Measurements from ENCODE around the gene ITPRID2. TPM values are rescaled to one million over a fixed set of nuclear protein-coding genes. Genes with fewer than 3 reads are reported as not detected.

ITPRID2 gene
- total and polyA plus RNA-seq, 2 of the 13 experiments (the other 11 are each of a cell fraction or from before 2014, with no cell fraction given) = 44.8 to 62.3 TPM

GRCh38 chr2:181844551-181845290, 46.8 kb upstream of the ITPRID2 start:
- Histone ChIP-seq H4K20me1 (ENCODE audit: insufficient read depth, low read length) (no peaks in the 10 kb centered on the region), H3K9me3 (ENCODE audit: low read length) (no peaks in the 10 kb centered on the region), H3K9ac (ENCODE audit: insufficient read depth, low read depth, low read length) (no peak overlapping the region), H3K27me3 (ENCODE audit: control insufficient read depth in 1 of 2, insufficient read depth in 2 of 2, low read length in 2 of 2) (no peaks in the 10 kb centered on the region), H3K4me3 (replicated peaks in 1 of 3; ENCODE audit: insufficient read depth in 1 of 3, low read depth in 2 of 3, low read length in 3 of 3) (no peak overlapping the region), H3K36me3 (replicated peaks in 1 of 2; ENCODE audit: control insufficient read depth in 1 of 2, insufficient read depth in 2 of 2, low read length in 2 of 2) (no peaks in the 10 kb centered on the region), H3K4me2 (ENCODE audit: low read depth, low read length) (no peak overlapping the region), H3K4me1 (ENCODE audit: insufficient read depth, low read length) (0 out of 2 replicates have a peak, but pooled peaks cover 5% of the 10 kb centered on the region), H3K79me2 (ENCODE audit: insufficient read depth, low read length) (no peaks in the 10 kb centered on the region), H2AFZ (ENCODE audit: low read length) (no peak overlapping the region), H3K27ac (ENCODE audit: extremely low read length, insufficient read depth, low read length) (no peak overlapping the region)
- ChIA-PET POLR2A (no interaction called here), CTCF (ENCODE audit: low intra/inter-chr PET ratio, low total read pairs) (no interaction called here)
- 44% methylated on average over 1 of the region's 1 CpG for WGBS (ENCODE audit: low lambda C conversion rate)
- intact Hi-C loops (cut with micrococcal nuclease; ENCODE audit: unreplicated experiment) (no loop called here), in situ Hi-C loops (cut with HindIII; ENCODE audit: extremely low pct_ligation_motif_present, low pct_unique_long_range_greater_than_20kb) (no loop called here)
- no peak for FAIRE-seq
- no peak for DNase-seq (ENCODE audit: low spot score)
- ATAC-seq = no peak
- no TSS peak for BruUV-seq (replicated peaks)
- no peak for TF ChIP-seq CHCHD3 (CRISPR knock-in tag; IDR thresholded peaks at IDR 0.05)
- no peak for TF ChIP-seq RBM22 (optimal IDR thresholded peaks at IDR 0.05; ENCODE audit: low read length)
- TF ChIP-seq ZNF331 (CRISPR knock-in tag; IDR thresholded peaks at IDR 0.05) = no peak
- no peak for TF ChIP-seq AFF4 (CRISPR knock-in tag; IDR thresholded peaks at IDR 0.05)
- no peak for TF ChIP-seq ZNF652 (CRISPR knock-in tag; IDR thresholded peaks at IDR 0.05; ENCODE audit: borderline replicate concordance, low read depth)
- TF ChIP-seq ZNF639 (CRISPR knock-in tag; conservative IDR thresholded peaks at IDR 0.05) = no peak
- TF ChIP-seq ISL2 (CRISPR knock-in tag; IDR thresholded peaks at IDR 0.05) = no peak
- TF ChIP-seq RARA (CRISPR knock-in tag; IDR thresholded peaks at IDR 0.05) = no peak
- no peak for TF ChIP-seq ZNF790 (CRISPR knock-in tag; IDR thresholded peaks at IDR 0.05; ENCODE audit: borderline replicate concordance)
- TF ChIP-seq ZNF33A (CRISPR knock-in tag; IDR thresholded peaks at IDR 0.05; ENCODE audit: borderline replicate concordance) = no peak
- TF ChIP-seq ZC3H4 (CRISPR knock-in tag; IDR thresholded peaks at IDR 0.05; ENCODE audit: borderline replicate concordance) = no peak
- TF ChIP-seq ZNF101 (CRISPR knock-in tag; IDR thresholded peaks at IDR 0.05; ENCODE audit: borderline replicate concordance, low read depth) = no peak
- TF ChIP-seq ZMAT3 (CRISPR knock-in tag; conservative IDR thresholded peaks at IDR 0.05) = no peak
- TF ChIP-seq, protein P1, sequence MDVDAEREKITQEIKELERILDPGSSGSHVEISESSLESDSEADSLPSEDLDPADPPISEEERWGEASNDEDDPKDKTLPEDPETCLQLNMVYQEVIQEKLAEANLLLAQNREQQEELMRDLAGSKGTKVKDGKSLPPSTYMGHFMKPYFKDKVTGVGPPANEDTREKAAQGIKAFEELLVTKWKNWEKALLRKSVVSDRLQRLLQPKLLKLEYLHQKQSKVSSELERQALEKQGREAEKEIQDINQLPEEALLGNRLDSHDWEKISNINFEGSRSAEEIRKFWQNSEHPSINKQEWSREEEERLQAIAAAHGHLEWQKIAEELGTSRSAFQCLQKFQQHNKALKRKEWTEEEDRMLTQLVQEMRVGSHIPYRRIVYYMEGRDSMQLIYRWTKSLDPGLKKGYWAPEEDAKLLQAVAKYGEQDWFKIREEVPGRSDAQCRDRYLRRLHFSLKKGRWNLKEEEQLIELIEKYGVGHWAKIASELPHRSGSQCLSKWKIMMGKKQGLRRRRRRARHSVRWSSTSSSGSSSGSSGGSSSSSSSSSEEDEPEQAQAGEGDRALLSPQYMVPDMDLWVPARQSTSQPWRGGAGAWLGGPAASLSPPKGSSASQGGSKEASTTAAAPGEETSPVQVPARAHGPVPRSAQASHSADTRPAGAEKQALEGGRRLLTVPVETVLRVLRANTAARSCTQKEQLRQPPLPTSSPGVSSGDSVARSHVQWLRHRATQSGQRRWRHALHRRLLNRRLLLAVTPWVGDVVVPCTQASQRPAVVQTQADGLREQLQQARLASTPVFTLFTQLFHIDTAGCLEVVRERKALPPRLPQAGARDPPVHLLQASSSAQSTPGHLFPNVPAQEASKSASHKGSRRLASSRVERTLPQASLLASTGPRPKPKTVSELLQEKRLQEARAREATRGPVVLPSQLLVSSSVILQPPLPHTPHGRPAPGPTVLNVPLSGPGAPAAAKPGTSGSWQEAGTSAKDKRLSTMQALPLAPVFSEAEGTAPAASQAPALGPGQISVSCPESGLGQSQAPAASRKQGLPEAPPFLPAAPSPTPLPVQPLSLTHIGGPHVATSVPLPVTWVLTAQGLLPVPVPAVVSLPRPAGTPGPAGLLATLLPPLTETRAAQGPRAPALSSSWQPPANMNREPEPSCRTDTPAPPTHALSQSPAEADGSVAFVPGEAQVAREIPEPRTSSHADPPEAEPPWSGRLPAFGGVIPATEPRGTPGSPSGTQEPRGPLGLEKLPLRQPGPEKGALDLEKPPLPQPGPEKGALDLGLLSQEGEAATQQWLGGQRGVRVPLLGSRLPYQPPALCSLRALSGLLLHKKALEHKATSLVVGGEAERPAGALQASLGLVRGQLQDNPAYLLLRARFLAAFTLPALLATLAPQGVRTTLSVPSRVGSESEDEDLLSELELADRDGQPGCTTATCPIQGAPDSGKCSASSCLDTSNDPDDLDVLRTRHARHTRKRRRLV (CRISPR knock-in tag; IDR thresholded peaks at IDR 0.05) = no peak
- TF ChIP-seq IRF2 (CRISPR knock-in tag; IDR thresholded peaks at IDR 0.05) = no peak
